GM12878 (cell line): ENCODE results near the gene GIGYF1.
A peak's percentile ranks its signal among the peaks of the same experiment; 100 is the strongest.

Source experiments
- CTCF ChIP-seq, 3 experiments: IDR thresholded peaks in 2 of 3; conservative IDR thresholded peaks in 1 of 3; 2 replicates each; pipeline ENCODE4 v1.5.1; 2011; ENCODE audit warnings: low read depth in 3 of 3, low read length in 3 of 3, mild to moderate bottlenecking in 3 of 3, control low read depth in 2 of 3, moderate library complexity in 2 of 3, inconsistent platforms in 1 of 3, mixed read lengths in 1 of 3; ENCODE audit not compliant: control insufficient read depth in 2 of 3, insufficient read depth in 1 of 3; ENCODE audit errors: extremely low read depth in 1 of 3
- FOXK2 ChIP-seq: fragments of 450-650 bp; IDR thresholded peaks from 2 replicates; pipeline ENCODE4 v1.6.1; 2017; ENCODE audit warnings: mild to moderate bottlenecking, moderate library complexity
- IKZF1 ChIP-seq: fragments of 450-650 bp; conservative IDR thresholded peaks from 2 replicates; pipeline ENCODE4 v1.6.1; 2017; ENCODE audit warnings: antibody characterized with exemption, mild to moderate bottlenecking
- JUND ChIP-seq: IDR thresholded peaks from 2 replicates; pipeline ENCODE4 v1.6.1; 2012; ENCODE audit warnings: low read depth, mild to moderate bottlenecking, low read length, improper control_type of control experiment, moderate library complexity
- PAX5 ChIP-seq: IDR thresholded peaks from 2 replicates; pipeline ENCODE4 v1.6.1; 2011; ENCODE audit warnings: low read depth, low read length, borderline replicate concordance
- YBX1 ChIP-seq: fragments of 450-650 bp; IDR thresholded peaks from 2 replicates; pipeline ENCODE4 v1.6.1; 2016; ENCODE audit warnings: antibody characterized with exemption
- ZNF24 ChIP-seq: fragments of 450-650 bp; IDR thresholded peaks from 2 replicates; pipeline ENCODE4 v1.6.1; 2017; ENCODE audit warnings: antibody characterized with exemption, mild to moderate bottlenecking

- TF ChIP-seq ZNF24 = no peak
- no peak for TF ChIP-seq CTCF (IDR thresholded peaks at IDR 0.05 in 2 of 3, conservative IDR thresholded peaks at IDR 0.05 in 1 of 3; ENCODE audit: control insufficient read depth in 2 of 3, extremely low read depth in 1 of 3, insufficient read depth in 1 of 3, low read depth in 3 of 3, low read length in 3 of 3)
- no peak for TF ChIP-seq FOXK2
- TF ChIP-seq JUND = 0 out of 2 replicates have a peak, but pooled peaks have one; percentile 6
- no peak for TF ChIP-seq PAX5
- TF ChIP-seq YBX1 = no peak
- peak; percentile 84 for TF ChIP-seq IKZF1
Observed at GRCh38 chr7:100705753-100706671, 12.0 kb upstream of the GIGYF1 start, which contains the start of gene POP7.
